HG03175 (cell line): ENCODE data around the gene HGS.
"Not testable (repeated sequence)": the region's sequence is repeated elsewhere in the genome, so short reads cannot be mapped to it uniquely, and the experiment has no call there.

Experiments used
- ATAC-seq: cut with Tn5 transposase; IDR thresholded peaks from one replicate; pipeline ENCODE4 v1.9.1; 2021; ENCODE audit warnings: mild to moderate bottlenecking, moderate library complexity; ENCODE audit not compliant: unreplicated experiment

Gene HGS

DNA sequence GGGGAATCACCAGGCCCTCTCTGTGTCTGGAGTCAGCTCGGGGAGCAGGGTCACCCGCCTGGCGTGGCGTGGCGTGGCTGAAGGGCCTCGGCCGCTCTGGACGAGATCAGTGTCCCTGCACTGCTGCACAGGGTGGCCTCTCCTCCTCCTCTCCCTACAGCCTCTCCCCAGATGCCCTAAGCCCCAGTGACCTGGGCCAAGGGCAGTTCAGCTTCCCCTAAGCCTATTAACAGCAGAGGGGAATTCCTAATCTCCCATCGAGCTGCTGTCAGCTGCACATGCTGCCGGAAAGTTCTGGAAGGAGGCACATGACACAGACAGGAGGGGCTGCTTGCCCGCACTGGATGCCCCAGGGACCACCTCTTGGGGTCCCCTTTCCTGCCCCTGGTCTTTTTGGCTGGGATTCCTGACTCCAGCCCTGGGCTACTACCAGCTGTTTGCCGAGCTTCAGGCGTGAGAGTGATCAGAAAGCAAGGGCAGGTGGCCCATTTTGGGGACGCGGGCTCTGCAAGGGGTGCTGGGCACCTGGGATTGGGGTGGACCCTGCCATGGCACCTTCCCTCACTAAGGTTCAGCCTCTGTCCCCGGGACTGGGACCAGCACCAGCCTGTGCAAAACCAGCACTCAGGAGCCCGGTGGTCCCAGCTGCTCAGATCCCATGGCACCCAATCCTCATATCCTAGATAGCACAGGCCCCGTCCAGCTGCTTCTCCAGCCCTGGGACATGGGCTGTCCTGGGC, 28.3 kb upstream of the HGS start:
- no peak for ATAC-seq

DNA sequence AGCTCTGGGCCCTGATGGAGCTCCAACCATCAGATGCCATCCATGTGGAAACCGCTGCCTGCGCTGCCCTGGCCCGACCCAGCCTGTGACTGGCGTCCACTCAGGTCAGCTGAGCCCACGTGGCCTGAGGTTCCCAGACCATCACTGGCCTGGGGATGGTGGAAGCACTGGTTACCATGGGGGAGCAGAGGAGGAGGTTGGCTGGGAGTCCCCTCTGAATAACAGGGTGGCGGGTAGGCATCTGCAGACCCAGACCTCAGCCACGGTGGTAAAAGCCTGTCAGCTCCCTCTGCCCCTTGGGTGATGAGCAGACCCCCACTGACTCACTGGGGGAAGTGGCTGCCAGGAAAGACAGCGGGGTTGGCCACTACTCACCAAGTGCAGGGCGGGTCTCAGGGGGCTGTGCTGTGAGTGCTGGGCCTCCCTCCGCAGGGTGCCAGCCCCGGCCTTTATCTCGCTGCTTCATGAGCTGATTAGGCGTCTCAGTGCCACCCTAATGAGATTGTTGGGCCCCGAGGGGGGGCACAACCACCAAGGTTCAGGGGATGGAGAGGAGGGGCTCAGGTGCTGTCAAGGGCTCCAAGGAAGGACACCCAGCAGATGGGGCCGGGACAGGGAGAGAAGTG, 27.6 kb upstream of the HGS start, which contains the start of gene PDE6G:
PDE6G (minus strand) TSS at position 425 of the 626 bp plus-strand sequence. CDS start 3,237 bp downstream, outside the sequence.
- ATAC-seq: no peak

DNA sequence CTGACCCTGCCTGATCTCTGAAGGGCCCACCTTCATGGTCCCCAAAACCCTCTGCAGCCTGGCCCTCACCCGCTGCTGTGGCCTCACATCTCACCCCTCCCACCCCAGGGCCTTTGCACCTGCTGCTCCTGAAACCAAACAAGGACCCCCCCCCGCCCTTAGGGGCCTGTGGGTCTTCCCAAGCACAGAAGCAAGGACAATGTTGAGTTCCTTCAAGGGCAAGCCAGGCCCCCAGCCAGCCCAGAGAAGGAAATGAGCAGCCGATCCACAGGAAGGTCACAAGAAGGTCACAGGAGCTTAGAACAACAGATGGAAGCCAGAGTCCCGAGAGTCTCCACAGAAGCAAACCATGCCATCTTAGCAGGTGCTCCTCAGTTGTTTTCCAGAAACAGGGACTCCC, 27.0 kb upstream of the HGS start:
- ATAC-seq: no peak

DNA sequence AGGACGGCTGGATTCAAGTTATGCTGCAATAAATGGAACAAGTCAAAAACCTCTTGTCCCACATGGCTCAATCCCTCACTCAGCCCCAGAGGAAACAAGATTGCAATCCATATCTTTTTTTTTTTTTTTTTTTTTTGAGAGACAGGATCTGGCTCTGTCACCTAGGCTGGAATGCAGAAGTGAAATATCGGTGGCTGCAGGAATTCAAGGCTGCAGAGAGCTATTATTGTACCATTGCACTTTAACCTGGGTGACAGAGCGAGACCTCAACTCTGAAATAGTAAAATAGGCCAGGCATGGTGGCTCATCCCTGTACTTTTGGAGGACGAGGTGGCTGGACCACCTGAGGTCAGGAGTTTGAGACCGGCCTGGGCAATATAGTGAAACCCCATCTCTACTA, 24.8 kb upstream of the HGS start:
- ATAC-seq: no peak

DNA sequence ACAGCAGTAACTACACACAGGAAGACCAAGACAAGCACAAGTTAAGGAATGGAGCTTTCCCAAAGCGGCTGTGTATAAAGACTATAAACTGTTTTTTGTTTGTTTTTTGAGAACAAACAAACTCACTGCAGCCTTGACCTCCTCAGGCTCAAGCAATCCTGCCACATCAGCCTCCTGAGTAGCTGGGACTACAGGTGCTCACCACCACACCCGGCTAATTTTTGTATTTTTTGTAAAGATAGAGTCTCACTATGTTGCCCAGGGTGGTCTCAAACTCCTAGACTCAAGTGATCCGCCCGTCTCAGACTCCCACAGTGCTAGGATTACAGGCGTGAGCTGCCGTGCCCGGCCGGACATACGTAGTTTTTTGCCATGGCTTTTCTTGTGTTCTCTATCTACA, 23.4 kb upstream of the HGS start:
- no peak for ATAC-seq

DNA sequence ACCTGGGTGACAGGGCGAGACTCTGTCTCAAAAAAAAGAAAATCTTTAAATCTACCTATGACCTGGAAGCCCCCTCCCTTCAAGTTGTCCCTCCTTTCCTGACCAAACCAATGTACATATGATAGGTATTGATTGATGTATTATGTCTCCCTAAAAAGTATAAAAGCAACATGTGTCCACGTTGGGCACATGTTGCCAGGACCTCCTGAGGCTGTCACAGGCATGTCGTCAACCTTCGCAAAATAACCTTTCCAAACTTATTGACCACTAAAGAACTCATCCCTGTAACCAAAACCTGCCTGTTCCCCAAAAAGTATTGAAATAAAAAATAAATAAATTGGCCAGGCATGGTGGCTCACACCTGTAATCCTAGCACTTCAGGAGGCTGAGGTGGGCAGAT, 21.8 kb upstream of the HGS start:
- no peak for ATAC-seq

DNA sequence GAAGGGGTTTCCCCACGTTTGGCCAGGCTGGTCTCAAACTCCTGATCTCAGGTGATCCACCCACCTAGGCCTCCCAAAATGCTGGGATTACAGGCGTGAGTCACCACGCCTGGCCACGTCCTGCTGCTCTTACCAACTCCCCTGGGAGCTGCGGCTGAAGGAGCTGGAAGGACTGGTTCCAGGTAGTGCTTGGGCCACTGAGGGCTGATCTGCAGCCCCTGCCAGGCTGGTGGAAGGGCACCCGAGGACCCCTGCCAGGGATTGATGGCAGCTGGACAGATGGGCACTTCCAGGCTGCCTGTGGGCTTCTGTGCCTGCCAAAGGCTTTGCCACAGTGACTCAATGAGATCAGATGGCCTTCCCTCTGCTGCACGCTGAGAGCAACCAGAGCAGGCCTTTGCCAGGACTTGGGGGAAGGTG, 19.8 kb upstream of the HGS start:
- ATAC-seq: no peak

DNA sequence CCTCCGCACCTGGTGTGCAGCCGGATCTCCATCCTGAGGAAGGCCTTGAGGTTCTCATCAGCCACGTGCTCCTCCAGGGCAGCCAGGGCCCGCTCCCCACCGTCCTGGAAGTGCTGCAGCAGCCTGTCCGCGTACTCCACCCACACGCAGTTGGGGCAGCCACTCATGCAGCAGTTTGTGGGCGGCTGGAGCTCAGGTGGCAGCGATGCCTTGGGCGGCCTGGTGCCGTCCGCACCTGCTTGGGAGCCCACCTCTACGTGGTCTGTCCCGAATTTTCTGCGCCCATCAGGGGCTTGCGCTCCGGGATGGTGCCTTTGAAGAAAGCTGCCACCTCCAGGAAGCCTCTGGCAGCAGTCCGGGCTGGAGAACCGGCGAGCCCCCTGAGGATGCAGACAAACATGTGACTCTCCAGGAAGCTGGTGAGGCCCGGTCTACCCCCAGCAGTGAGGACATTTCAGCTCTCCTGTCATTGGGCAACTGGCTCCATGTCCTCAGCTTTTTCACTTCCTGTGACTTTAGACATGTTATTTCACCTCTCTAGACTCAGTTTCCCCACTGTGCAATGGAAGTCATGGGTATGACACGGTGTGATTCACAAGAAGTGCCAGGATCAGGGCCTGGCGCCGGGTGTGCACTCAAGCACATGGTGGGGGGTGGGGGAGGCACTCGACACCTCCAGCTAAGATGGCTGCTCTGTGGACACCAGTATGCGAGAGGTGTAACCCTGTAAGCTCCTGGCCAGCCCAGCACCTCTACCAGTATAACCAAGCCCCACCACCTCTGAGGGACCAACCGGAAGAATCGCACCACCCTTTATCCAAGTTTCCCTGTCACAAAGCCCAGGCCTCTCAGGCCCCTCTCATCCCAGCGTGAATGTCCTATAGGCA, 18.4 kb upstream of the HGS start:
- peak; percentile 6 for ATAC-seq

DNA sequence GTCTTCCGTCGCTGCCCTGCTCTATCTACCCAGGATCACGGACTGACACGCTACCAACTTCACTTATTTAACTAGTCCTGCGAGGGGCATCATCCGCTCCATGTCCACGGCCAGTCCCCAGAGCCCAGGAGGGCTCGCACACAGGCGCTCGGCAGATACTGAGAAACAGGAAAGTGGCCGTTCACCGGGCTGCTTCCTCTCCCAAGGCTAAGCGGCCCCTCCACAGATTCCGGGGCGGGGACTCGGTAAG, 17.8 kb upstream of the HGS start:
- no peak for ATAC-seq

DNA sequence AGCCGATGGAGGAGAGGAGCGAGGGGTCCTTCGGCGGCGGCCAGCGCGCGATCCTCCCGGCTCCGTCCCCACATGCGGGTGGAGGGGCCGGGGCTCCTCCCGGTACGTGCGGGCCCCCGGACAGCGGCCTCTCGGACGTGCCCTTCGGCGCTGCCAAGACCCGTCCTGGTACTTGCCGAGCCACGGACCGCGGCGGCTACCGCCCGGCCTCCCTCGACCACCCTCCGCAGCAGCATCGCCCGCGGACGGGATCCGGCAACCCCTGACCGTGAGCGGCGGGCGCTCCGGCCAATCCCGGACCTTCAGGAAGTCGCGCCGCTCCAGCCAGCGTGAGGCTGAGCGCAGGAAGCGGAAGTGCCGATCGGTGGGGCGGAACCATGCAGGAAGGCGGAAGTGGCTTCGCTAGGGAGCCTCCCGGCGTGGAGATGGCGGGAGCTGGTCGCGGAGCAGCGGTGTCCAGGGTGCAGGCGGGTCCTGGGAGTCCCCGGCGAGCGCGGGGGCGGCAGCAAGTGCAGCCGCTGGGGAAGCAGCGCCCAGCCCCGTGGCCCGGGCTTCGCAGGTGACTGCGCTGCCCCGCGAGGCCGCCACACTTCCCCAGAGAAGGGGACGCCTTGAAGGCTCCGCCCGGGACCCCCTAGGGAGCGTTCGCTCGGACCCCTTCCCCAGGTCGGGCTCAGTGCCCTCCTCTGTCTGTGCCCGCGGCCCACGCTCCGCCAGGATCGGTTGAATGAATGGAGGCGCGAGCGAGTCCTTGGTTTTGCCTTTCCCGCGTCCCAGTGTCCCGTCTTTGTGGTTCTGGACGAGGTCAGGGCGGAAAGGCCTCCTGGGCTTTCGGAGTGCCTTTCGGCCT, 17.2 kb upstream of the HGS start, which contains the start of the genes CCDC137 and OXLD1:
CCDC137 (plus strand) TSS at position 396 of the 850 bp plus-strand sequence; CDS start at position 426, 30 bp downstream.
OXLD1 (minus strand) TSS at position 264 of the 850 bp plus-strand sequence; CDS start at position 236, 28 bp downstream.
- peak; percentile 95 for ATAC-seq

DNA sequence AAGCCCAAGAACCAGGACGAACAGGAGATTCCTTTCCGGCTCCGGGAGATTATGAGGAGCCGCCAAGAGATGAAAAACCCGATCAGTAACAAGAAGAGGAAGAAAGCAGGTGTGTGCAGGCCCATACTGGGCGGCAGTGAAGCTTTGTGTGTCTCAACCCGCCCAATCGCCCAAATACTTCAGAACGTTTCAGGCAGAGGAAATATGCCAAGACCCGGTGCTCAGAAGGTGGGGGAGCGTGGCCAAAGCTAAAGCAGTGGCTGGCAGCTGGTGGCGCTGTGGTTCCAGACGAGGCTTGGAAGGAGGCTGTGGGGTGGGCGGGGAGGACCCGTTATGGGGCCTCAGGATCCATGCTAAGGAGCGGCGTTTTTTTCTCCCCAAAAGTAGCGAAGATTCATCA, 16.1 kb upstream of the HGS start:
- ATAC-seq: no peak

DNA sequence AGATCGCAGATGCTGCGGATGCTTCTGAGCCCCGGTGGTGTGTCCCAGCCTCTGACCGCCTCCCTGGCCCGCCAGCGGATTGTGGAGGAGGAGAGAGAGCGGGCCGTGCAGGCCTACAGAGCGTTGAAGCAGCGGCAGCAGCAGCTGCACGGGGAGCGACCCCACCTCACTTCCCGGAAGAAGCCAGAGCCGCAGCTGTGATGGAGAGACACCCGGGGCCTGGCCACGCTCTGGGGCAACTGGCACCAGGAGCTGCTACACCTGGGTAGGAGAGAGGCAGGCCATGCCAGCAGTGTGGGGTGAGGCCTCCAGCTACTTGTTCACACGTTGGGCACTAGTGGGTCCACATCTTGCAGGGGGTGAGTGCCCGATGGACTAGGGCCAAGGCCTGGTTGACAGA, 11.3 kb upstream of the HGS start:
- no peak for ATAC-seq

DNA sequence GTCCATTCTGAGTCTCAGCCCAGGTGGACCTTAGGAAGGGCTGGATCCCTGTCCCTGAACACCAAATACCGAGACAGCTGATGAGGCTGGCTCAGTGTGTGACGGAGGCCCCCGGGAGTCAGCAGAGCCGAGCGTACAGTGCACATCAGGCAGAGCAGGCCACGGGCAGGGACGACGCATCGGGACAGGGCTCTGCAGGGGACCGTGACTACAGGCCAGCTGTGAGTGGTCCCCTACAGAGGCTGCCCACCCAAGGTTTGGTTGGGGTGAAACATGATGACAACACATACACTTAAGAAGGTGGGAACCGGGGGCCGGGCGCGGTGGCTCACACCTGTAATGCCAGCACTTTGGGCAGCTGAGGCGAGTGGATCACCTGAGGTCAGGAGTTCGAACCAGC, 10.9 kb upstream of the HGS start:
- no peak for ATAC-seq

DNA sequence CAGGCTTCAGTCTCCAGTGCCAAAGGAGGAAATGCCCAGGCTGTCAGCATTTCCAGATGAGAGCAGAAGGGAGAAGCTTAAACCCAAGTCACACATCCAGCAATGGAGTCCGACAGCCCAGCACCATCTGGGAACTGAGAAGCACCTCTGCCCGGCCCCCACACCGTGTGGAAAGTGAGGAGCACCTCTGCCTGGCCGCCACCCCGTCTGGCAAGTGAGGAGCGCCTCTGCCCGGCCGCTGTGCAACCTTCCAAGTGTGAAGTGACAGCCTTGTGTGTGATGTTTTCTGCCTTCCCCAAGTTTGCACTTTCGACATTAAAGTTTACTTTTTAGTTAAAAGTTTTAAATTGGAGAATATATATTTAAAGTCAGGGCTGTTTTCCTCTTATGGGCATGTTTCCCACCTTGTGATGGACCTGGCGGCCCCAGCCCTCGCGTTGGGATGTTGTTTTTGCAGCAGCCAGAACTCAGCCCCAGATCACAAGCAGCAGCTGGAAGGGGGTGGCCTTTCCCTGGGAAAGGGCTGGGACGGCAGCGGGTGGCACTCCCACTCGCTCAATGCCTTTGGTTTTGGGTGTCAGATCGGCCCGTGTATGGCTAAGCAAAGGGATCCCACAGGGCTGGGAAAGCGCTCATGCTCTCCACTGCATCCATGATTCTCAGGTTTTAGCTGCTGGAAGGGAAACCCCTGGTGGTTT, 10.1 kb upstream of the HGS start:
- no peak for ATAC-seq

DNA sequence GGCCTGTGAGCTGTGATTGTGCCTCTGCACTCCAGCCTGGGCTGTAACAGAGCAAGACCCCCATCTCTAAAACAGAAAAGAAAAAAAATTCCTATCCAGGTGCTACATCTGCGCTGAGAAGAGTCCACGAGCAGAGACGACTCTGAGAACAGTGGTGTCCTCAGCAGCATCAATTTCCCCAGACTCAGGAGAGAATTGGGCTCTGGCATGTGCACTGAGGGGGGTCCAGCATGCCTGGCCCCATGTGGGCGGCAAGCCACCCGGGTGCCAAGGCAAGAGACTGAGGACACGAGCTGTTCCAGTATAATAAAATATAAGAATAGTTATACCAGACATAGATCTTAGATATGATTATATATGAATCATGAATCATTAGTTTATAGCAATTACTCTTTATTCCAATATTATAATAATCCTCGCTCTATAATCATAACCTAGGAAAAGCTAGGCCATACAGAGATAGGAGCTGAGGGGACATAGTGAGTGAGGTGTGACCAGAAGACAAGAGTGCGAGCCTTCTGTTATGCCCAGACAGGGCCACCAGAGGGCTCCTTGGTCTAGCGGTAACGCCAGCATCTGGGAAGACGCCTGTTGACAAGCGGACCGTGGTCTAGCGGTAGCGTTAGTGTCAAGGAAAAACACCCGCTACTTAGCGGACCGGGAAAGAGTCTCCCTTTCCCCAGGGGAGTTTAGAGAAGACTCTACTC, 8.1 kb upstream of the HGS start:
- ATAC-seq: not testable (repeated sequence)

DNA sequence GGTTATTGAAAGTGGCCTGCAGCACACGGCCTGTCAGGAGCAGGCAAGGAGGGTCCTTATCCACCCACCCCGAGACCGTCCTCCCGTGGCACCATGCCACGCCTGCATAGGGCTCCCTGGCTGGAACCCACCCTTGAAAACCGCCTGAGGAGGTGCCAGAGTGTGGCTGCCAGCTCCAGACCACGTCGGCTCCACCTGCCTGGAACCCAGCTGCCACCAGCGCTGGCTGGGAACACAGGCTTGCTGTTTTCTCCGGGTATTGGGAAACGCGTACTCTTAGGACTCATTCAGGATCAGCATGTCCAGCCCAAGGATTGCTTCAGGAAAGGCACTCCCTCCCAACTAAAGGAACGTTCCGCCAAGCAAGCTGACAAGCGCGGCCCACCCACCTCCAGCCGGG, 6.9 kb upstream of the HGS start:
- ATAC-seq: no peak

DNA sequence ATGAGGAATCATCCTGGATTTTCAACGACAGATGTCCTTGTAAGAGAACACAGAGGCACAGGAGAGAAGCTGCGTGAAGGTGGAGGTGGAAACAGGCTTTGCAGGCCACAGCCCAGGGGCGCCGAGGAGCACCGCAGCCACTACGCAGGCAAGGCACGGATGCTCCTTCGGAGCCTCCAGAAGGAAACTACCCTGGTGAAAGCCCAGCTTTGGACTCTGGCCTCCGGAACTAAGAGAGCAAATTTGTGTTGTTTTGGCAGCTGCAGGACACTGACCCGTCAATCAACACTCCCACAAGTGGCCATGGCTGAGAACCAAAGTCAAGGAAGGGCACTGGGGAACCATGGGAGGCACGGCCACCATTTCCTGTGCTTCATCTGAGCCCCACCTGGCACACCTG, 3.7 kb upstream of the HGS start:
- no peak for ATAC-seq

DNA sequence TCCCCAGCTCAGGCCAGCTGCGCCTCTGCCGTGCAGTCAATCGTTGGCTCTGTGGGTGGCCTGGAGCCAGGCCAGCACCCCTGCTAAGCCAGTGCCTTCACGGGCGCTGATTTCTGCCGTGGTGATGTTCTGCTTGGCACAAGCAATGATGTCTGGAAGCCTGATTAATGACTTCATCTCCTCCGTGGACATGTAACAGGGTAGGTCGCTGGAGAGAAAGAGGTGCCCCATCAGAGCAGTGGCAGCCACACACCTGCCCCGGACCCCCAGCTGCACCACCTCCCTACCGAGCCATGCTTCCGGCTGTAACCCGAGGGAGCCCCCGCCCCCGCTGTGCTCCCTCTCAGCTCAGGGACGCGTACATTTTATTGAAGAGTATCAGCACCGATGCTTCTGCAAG, 2.1 kb upstream of the HGS start:
- no peak for ATAC-seq

DNA sequence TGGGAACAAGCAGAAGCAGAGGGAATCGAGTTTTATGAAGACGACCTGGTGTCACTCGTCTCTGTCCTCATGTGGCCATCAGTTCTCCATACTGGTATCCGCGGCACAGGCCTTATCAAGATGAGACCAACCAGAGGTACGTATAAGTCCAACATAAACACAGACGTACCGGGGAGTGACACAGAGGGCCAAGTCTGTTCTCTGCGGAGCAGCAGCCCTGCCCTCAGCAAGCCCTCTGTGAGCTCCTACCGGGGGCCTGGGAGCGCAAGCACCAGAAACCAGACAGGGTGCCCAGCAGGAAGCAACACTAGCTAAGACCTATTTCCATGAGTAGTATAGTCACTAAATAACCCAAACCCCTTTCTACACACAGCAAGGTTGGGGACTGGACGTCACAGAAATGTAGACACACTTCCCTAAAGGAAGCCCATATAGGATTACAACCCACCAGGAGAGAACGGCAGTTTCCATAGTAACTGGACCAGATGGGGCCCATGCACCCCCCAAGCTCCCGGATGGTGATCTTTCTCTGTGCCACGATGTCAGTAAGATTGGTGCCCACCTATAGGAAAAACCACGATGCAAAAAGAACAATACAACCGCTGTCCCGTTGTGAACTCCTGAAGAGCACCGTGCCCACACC, 1.1 kb upstream of the HGS start:
- ATAC-seq: no peak
